GM18867 (cell line): ENCODE measurements around the gene ZBTB20.

ENCODE experiments used
- ATAC-seq: cut with Tn5 transposase; IDR thresholded peaks from one replicate; pipeline ENCODE4 v1.9.1; 2021; ENCODE audit warnings: mild to moderate bottlenecking, moderate library complexity; ENCODE audit not compliant: unreplicated experiment

The ZBTB20 gene

DNA sequence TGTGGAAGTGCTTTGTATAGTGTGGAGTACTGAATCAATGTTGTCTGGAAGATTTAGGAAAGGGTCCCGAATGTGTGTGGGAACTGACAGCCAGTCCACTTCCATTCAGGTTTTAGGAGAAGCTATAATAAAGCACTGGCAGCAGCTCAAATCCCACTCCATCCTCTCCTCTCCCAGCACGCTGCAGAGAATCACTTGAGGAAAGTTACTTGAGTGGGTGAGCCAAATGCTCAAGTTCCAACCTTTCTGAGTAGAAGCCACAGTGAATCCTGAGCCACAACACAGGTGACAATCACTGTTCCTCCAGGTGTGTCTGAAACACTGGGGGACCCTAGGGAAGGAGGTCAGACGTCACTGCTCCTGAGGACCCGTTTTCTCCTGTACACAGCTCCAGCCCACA lies 746.7 kb downstream of the ZBTB20 start:
- ATAC-seq: no peak

DNA sequence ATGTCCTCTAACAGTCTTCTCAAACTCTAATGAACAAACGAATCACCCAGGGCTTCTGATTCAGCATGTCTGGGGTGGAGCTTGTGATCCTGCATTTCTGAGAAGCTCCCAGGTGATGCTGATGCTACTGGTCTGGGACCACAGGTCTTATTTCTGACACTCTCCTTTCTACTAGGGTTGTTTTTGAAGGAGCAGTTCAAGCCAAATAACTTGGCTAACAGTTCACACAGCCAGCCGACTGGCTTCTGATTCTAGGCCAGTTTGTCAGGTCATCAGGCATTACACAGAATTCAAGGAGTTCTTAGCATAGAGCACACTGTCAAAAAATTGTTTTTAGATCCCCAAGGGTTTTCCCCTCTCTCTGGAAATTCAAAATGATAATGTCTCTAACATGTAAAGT lies 752.5 kb downstream of the ZBTB20 start:
- no peak for ATAC-seq

DNA sequence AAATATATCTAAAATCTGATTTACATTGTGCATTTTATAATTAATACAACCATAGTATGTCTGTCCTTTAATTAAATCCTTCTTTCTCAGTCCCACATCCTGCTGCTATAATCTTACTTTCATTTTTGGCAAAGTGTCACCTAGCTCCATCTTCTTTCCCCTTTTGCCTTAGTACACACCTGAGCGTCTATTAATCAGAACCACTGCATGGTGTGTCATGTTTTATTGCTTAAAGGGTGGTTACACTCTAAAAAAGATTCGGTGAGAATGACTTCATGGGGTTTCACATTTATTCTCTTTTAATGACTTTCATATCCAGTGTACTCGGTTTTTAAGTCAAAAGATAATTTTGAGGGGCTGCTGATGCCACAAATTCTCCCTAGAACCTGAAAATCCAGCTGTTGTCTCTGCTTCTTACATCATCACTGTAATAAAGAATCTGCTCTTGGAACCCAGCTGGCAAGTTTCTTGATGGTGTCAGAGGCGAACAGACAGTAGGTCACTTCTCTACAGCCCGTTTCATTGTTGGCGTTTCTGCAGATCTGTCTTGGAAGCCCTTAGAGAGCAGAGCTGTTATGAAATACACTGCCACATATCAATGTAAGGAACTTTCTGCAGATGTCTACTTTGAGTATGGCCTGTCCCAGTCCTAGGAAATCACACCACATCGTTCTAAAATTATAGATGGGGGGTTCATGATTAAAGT lies 753.6 kb downstream of the ZBTB20 start:
- ATAC-seq: no peak

DNA sequence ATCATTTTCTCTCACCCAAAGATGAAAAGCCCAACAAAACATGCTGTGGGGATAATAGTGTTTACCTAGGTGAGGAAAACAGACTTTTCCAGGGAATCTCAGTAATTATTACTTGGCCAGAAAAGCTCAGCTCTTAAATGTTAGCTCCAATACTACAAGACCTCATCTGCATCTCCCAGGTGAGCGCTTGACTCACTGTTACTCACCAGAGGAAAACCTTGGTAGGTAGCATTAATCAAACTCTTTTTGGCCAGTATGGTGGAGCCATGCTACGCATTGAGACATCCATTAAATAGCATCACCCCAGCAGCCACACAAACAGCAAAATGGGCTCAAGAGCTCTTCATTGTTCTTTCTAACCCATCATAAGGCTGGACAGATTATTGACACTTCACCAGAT lies 754.3 kb downstream of the ZBTB20 start:
- ATAC-seq: no peak

DNA sequence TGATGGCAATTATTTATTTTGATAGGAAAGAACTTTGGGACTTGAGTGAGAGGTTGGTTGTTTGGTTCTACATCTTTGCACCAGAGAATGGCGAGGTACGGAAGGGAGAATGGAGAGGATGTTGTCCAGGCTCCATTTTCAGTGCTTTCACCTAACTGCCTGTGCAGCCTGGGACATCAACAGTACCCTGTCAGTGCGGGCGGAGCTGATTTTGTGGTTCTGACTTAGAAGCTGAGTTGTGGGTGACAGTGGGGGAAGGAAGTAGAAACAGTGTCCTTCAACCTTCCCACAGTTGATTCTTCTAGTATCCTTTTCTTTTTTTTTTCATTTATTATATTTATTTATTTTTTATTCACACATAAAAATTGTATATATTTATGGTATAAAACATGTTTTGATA lies 757.9 kb downstream of the ZBTB20 start:
- ATAC-seq: no peak

DNA sequence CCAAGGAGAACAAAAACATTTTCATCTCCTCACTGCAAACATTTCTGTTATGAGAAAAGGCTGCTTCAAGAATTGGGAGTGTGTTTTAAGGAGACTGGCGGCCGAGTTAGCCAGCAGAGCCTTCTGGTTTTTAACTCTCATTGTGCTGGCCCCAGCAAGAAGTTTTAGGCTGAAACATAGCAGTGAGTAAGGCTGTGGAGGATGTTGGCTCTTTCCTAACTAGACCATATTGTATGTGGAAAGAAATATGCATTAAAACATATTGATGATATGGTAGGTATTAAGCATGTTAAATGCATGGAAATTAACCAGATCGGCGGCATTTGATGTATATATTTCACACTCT lies 762.6 kb downstream of the ZBTB20 start:
- ATAC-seq: no peak

DNA sequence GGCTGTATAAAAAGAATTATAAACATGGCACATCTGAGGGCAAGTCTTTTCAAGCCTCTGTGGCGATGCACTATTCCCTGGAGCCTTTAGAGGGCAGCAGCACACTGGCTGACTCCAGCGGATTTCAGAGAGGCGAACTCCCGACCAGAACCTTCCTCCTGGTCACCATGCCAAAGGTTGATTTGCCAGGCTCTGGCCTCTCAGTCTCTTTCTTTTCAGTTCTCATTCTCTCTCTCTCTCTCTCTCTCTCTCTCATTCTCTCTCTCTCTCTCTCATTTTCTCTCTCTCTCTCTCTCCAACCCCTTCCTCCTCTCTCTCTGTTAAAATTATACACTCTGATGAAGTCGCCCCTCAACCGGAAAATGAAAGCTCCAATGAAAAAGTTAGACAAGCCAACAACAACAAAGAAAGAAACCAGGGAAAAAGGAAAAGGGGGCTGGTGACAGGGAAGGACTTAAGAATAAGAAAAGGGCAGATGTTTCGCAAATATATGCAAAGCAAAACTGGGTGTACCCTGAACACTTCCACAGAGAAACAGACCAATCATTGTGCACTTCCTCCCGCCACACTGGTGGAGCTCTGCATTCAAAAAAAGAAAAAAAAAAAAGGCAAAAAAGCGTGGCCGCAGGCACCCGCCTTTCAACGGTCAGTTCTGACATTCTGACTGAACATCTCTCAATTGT lies 763.1 kb downstream of the ZBTB20 start:
- ATAC-seq: peak; percentile 92

DNA sequence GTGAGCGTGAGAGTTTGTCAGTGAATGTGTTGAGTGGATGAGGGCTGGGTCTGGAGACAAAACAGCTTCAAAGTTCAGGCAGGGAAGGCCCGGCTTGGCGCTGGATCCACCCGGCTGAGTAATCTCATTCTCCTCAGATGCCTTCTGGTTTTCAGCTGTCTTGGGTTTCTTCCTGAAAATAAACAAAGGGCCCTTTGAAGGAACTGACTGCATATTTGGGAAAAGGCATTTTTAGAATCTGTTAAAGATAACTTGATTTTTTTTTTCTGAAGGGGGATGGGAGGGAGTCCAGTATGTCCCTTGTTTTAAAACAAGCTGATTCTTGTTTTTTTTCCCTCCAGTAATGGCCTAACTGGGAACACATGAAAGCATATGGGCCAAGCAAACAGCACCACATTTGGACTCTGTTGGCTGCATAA lies 766.8 kb downstream of the ZBTB20 start:
- ATAC-seq: no peak

DNA sequence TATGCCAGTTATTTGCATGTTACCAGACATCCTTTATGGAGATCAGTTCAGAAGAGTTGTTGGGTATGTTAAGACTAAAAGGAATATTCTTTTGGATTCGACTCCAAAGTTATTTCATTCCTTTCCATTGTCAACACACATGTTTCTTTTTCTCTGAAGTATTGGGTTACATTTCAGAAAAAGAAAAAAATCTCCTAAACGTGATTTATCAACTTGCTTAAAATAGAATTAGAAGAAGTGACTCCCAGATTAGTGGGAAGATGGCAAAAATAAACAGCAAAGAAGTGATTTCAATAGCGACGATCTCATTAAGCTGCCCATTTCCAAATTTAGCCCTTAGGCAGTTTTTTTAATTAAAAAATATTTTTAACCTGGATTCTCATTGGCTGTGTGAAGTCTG lies 767.8 kb downstream of the ZBTB20 start:
- no peak for ATAC-seq

DNA sequence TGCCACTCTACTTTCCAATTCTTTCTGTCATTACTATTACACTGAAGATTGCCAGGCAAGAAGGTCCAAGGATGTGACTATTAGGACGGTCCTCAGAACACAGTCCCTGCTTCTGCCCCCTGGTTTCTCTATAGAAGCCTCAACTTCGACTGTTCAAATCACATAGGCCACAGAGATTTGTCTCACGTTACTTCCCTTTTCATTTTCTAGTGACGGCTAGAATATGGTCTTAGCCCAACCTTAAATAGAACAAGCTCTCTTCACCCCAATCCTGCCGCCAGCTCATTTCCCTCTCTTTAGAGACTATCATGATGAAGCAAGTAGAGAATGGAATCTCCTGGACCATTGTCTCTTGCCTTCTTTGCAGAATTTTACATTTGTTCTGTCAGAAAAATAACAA lies 768.3 kb downstream of the ZBTB20 start:
- ATAC-seq: no peak

DNA sequence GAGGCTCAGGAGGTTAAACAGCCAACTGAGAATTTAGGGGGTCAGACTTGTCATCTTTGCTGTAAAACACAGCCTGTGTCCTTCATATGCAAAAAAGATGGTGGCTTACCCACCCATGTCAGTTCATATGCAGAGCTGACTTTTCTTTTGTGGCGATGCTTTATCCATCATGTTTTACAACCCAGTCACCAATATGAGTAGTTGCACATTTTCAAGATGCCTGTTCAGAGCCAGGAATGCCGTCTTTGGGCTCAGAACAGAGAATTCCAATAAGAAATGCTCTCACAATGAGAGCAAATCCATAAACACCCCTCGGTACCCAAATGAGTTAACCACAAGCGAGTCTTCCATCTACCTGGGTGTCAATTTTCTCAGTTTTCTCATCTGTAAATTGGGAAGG lies 769.7 kb downstream of the ZBTB20 start:
- no peak for ATAC-seq

DNA sequence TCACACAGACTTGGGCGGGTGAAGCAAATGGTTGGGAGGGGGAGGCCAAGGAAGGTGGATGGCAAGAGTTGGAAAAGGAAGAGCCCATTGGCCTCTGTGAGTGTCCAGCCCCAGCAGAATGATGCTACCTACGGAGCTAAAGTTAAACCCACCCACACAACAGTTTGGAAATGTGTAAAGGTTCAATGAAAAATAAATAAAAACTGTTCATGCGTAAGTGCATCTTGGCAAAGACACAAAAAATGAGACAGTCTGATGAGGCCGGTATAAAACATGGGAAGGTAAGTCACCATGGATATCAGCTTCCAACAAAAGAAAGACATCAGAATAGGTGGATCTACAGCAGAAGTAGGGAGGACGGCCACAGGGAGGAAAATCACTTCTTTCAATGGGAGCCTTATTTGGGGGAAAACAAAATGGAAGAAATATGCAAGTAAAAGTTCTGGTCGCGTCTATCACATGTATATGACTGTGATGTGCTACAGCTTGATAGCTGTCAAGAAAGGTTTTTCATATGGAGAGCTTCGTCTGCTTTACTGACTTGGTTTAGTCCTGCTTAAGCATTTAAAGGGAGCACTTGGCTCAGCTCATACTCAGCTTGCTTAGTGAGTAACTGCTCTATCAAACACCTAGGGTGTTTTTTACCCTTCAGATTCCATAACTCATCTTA lies 770.4 kb downstream of the ZBTB20 start:
- ATAC-seq: no peak

DNA sequence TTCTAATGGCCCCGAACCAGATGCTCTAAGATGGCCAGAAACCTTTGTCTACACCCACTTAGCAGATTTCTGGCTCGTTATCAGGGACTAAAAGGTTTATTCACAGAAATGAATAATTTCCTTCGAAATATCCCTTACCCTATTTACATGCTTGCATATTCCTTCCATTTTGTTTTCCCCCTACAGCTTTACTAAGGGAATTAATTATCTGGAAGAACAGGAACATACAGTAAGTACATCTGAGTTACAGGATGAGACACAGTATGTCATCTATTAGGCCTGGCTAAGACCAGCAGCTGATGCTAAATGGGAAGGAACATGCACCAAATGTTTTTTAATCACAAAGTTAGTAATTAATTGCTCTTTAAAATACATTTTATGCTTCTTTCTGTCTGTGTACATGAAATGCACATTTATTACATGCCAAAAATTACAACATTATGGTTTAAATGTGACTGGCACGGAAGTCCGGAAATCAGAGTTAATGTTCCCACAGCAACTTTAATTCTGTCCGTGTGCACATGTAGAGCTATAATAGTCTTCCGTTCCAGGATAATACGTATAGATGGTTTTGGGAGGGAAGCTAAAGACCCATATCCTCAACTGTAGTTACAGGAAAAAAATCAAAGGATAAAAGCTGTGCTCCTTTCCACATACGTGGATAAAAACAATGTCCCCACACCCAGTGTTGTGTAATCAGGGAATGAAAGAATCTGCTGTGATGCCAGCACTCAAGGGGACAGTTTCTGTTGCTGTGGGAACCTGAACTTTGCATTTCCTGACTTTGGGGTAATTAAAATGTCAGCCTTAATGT lies 771.3 kb downstream of the ZBTB20 start:
- ATAC-seq: no peak

DNA sequence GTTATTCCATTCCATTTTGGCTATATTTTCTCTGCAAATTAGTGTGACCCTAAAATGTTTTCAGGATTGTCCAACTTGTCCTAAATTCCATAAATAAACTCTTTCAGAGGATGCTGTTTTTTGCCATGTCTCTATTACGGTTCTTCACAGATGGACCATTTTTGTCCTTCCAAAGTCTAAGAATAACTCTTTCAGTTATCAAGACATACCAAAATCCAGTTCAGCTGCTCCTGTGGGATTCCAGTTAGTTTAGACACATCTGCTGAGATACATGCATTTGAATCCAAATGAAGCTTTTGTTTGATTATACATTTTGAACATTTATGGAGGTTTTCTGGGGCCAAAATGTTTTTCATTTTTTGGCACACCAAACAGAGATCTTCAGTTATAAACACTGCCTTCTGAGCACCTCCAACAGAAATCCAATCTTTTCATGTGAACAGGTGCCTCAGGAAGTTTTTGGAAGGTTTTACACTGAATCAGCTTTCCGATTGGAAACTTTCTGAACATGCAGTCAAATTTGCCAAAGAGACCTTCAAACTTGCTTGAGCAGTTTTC lies 772.6 kb downstream of the ZBTB20 start:
- ATAC-seq: no peak

DNA sequence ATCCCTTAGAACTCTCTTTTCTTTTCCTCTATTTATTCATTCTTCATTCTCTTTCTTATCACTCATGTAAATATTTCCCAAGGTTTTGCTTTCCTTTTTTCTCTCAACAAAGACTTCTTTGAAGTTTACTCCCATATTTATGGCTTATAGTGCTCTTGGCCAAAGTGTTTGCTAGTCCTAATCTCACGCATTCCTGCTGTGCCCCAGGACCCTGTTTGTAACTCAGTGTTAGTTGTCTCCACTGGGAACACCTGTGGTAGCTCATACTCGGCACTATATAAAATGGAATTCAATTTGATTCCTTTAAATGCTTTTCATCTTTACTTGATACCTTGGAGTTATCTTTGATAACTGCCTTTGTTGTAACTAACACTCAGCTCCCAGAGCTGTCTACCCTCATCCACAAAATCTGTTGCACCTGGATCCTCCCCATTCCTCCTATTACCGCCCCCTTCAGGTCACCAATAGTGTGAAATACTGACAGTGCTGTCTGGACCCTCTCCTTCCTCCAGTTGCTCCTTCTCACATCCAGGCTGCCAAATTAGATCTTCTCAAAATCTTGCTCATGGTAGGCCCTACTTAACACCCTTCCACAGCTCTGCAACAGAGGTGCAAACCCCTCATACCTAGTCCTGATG lies 776.4 kb downstream of the ZBTB20 start:
- ATAC-seq: no peak

DNA sequence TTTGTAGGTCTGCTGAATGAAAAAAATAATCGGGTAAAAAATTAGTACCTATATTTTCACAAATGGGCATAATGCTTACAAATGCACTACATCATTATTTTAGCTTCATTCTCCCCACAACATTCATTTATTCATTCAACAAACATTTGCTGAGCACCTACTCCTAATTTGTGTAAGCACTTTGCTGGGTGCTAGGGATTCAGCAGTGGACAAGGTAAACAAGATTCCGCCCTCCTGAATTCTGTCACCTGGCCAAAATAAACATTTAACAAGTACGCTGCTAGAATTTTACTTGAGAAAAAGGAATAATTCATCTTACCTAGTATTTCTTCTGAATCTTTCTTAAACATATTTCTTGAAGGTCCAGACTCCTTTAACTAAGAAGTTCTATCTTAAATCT lies 781.2 kb downstream of the ZBTB20 start:
- no peak for ATAC-seq

DNA sequence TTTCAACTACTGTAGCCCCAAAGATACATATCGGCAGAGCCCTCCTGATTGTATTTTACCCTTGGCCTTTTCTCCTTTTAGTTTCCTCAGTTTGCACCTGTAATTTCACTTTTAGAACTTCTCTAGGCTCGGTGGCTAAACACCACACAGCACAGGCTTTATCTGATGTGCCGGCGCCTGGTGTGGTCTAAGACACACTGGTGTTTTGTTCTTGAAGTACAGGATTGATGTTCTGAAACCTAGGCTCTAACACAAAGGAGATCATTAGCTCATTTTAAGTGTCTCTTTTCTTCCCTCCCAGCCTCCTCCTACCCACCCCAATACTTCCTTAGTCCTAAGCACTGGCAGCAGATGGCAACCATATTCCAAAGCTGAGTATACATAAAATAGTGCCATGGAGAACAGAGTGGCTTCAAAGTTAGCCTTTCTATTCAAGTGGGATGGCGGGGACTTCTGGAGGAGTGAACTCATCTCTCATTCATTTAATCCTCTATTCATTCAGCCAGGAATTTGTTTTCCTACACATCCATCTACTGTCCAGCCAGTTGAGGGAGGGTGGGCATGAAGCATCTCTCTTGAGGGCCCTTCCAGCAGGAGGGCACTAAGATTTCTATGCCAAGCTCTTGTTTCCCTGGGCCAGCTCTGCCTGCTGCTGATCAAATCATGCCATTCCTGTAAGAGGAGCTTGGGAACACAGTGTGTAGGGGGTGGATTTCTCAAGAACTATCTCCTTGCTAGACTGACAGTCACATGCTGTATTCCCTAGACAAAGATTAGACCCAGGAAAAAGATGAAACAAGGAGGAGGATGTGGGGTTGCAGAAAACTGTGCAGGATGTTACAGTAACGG lies 782.1 kb downstream of the ZBTB20 start:
- ATAC-seq: no peak

DNA sequence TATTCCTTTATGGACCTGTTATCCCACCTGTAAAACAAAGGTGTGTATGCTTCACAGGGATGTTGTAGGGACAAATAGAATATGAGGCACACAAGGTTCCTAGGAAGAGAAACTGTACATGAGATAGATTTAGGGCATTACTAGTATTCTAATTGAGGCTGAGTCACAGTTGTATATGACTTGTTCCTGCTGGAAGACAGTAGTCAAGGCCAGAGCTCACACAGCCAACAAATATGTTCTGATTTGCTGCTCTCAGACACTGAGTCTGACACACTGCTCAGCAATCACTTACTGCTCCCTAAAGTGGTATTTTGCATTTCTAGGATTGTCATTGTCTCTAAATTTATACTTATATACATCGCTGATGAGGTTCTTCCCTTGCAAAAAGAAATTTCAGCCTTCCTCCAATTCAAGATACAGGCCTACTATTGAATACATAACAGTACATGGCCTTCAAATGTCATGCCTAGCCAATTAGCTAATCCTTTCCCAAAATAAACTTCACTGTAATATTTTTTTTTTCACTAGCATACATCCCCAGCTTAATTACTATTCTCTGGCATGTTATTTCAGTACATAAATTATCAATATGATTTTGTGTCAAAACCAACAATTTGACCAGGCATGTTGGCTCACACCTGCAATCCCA lies 783.4 kb downstream of the ZBTB20 start:
- no peak for ATAC-seq

DNA sequence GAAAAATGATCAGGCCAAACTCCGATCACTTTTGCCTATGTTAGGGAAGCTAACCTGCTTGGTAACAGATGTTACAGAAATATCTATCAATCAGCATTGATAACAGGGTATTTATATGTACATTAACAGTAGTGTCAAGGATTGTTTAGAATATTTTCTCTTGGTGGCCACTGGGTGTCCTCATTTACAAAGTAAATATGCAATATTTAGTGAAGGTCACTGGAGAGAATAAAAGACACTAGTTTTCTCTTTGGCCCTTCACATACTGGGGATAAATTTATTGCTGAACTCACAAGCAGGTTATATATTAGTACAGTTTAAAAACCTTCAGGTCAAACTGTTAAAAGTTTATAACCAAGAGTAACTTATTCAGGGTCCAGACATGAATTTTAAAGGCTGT lies 784.3 kb downstream of the ZBTB20 start:
- ATAC-seq: peak; percentile 61
